ENCODE data around the gene RSPH1.
A peak's percentile ranks its signal among the peaks of the same experiment; 100 is the strongest.

Gene RSPH1

GRCh38 chr21:42441963-42442362 lies 54.1 kb downstream of the RSPH1 start:
- Histone ChIP-seq H3K27me3 (replicated peaks; ENCODE audit: control insufficient read depth, insufficient read depth, low read length) (no peaks in the 10 kb centered on the region), H3K4me3 (replicated peaks; ENCODE audit: low read depth, low read length) (no peak overlapping the region), H3K36me3 (ENCODE audit: control insufficient read depth, insufficient read depth, low read length) (no peaks in the 10 kb centered on the region)
- DNase-seq (ENCODE audit: extremely low read depth, insufficient read length): no peak
- no peak for TF ChIP-seq CTCF (IDR thresholded peaks at IDR 0.05; ENCODE audit: insufficient read depth, low read length, poor library complexity, severe bottlenecking)

- peak; percentile 67 for DNase-seq (ENCODE audit: extremely low read depth, insufficient read length)
- Histone ChIP-seq H3K4me3 (replicated peaks; ENCODE audit: low read depth, low read length) (no peak overlapping the region), H3K27me3 (replicated peaks; ENCODE audit: control insufficient read depth, insufficient read depth, low read length) (no peaks in the 10 kb centered on the region), H3K36me3 (ENCODE audit: control insufficient read depth, insufficient read depth, low read length) (no peaks in the 10 kb centered on the region)
- TF ChIP-seq CTCF (IDR thresholded peaks at IDR 0.05; ENCODE audit: insufficient read depth, low read length, poor library complexity, severe bottlenecking): no peak
These were observed 55.7 kb downstream of the RSPH1 start for GRCh38 chr21:42440187-42440792.

GRCh38 chr21:42439284-42440186 lies 56.5 kb downstream of the RSPH1 start:
- TF ChIP-seq CTCF (IDR thresholded peaks at IDR 0.05; ENCODE audit: insufficient read depth, low read length, poor library complexity, severe bottlenecking): no peak
- DNase-seq (ENCODE audit: extremely low read depth, insufficient read length): no peak
- no peaks in the 10 kb centered on the region for H3K27me3 ChIP-seq (replicated peaks; ENCODE audit: control insufficient read depth, insufficient read depth, low read length)
- no peaks in the 10 kb centered on the region for H3K36me3 ChIP-seq (ENCODE audit: control insufficient read depth, insufficient read depth, low read length)
- no peak overlapping the region for H3K4me3 ChIP-seq (replicated peaks; ENCODE audit: low read depth, low read length)

- DNase-seq (ENCODE audit: extremely low read depth, insufficient read length): no peak
- TF ChIP-seq CTCF (IDR thresholded peaks at IDR 0.05; ENCODE audit: insufficient read depth, low read length, poor library complexity, severe bottlenecking): no peak
- no peaks in the 10 kb centered on the region for H3K27me3 ChIP-seq (replicated peaks; ENCODE audit: control insufficient read depth, insufficient read depth, low read length)
- H3K36me3 ChIP-seq (ENCODE audit: control insufficient read depth, insufficient read depth, low read length): no peaks in the 10 kb centered on the region
- no peak overlapping the region for H3K4me3 ChIP-seq (replicated peaks; ENCODE audit: low read depth, low read length)
These were observed 57.5 kb downstream of the RSPH1 start for GRCh38 chr21:42438316-42439205.

- H3K4me3 ChIP-seq (replicated peaks; ENCODE audit: low read depth, low read length): no peak overlapping the region
- no peak for TF ChIP-seq CTCF (IDR thresholded peaks at IDR 0.05; ENCODE audit: insufficient read depth, low read length, poor library complexity, severe bottlenecking)
- no peak for DNase-seq (ENCODE audit: extremely low read depth, insufficient read length)
- H3K36me3 ChIP-seq (ENCODE audit: control insufficient read depth, insufficient read depth, low read length): no peaks in the 10 kb centered on the region
- no peaks in the 10 kb centered on the region for H3K27me3 ChIP-seq (replicated peaks; ENCODE audit: control insufficient read depth, insufficient read depth, low read length)
These were observed 58.2 kb downstream of the RSPH1 start for GRCh38 chr21:42437786-42438185.
